IPS DF 4.7 (cell line): ENCODE data around the gene PAPPA2.
A peak's percentile ranks its signal among the peaks of the same experiment; 100 is the strongest.
"Not testable (repeated sequence)": the region's sequence is repeated elsewhere in the genome, so short reads cannot be mapped to it uniquely, and the experiment has no call there.

Source experiments
- DNase-seq: peaks from one replicate; pipeline ENCODE4 v3.0.0-alpha.2; 2013; ENCODE audit warnings: low spot score; ENCODE audit errors: extremely low read depth

PAPPA2 gene

GRCh38 chr1:176546825-176547224 is 83.8 kb downstream of the PAPPA2 start:
- no peak for DNase-seq

GRCh38 chr1:176551146-176551545 is 88.2 kb downstream of the PAPPA2 start:
- no peak for DNase-seq

GRCh38 chr1:176552217-176552991 is 89.4 kb downstream of the PAPPA2 start:
- no peak for DNase-seq

- DNase-seq: no peak
Measured at GRCh38 chr1:176552999-176553398, 90.0 kb downstream of the PAPPA2 start.

- DNase-seq: no peak
Measured at GRCh38 chr1:176556288-176556687, 93.3 kb downstream of the PAPPA2 start.

- DNase-seq: no peak
Measured at GRCh38 chr1:176557543-176558258, 94.7 kb downstream of the PAPPA2 start.

GRCh38 chr1:176558561-176558960 is 95.6 kb downstream of the PAPPA2 start:
- no peak for DNase-seq

- no peak for DNase-seq
Measured at GRCh38 chr1:176559474-176559873, 96.5 kb downstream of the PAPPA2 start.

GRCh38 chr1:176559878-176560277 is 96.9 kb downstream of the PAPPA2 start:
- DNase-seq: peak; percentile 93

GRCh38 chr1:176560681-176561080 is 97.7 kb downstream of the PAPPA2 start:
- DNase-seq: no peak

- not testable (repeated sequence) for DNase-seq
Measured at GRCh38 chr1:176561761-176562160, 98.8 kb downstream of the PAPPA2 start.

GRCh38 chr1:176566004-176566975 is 103.3 kb downstream of the PAPPA2 start:
- DNase-seq: no peak

GRCh38 chr1:176567190-176567794 is 104.3 kb downstream of the PAPPA2 start:
- no peak for DNase-seq

- no peak for DNase-seq
Measured at GRCh38 chr1:176568185-176568584, 105.2 kb downstream of the PAPPA2 start.

- DNase-seq: no peak
Measured at GRCh38 chr1:176574756-176575155, 111.8 kb downstream of the PAPPA2 start.

GRCh38 chr1:176575991-176576390 is 113.0 kb downstream of the PAPPA2 start:
- DNase-seq: no peak

- no peak for DNase-seq
Measured at GRCh38 chr1:176576670-176577069, 113.7 kb downstream of the PAPPA2 start.

GRCh38 chr1:176577646-176578197 is 114.7 kb downstream of the PAPPA2 start:
- DNase-seq: no peak

GRCh38 chr1:176579087-176579486 is 116.1 kb downstream of the PAPPA2 start:
- DNase-seq: no peak

GRCh38 chr1:176595217-176595616 is 132.2 kb downstream of the PAPPA2 start:
- DNase-seq: no peak

- DNase-seq: no peak
Measured at GRCh38 chr1:176601348-176601747, 138.4 kb downstream of the PAPPA2 start.
